ENCODE results near the gene ZCWPW2. TPM values are rescaled to one million over a fixed set of nuclear protein-coding genes. Genes with fewer than 3 reads are reported as not detected.

Gene ZCWPW2
- total and polyA plus RNA-seq, 4 donors = 0.15 to 0.23 (median 0.16) TPM

GRCh38 chr3:28334552-28334951 lies 14.0 kb upstream of the ZCWPW2 start:
- H3K27me3 ChIP-seq (ENCODE audit: control insufficient read depth in 4 of 4, insufficient read depth in 4 of 4, low read length in 3 of 4) = no peaks in the 10 kb centered on the region
- H3K27ac ChIP-seq (ENCODE audit: low read depth in 1 of 2, low read length in 2 of 2) = no peak overlapping the region
- no peak for TF ChIP-seq RXRA (IDR thresholded peaks at IDR 0.05)
- TF ChIP-seq NR2F2 (IDR thresholded peaks at IDR 0.05) = no peak
- peak; percentile 30 to 44 for TF ChIP-seq RAD21 (IDR thresholded peaks at IDR 0.05)
- DNase-seq (ENCODE audit: low spot score) = no peak
- H3K4me1 ChIP-seq (ENCODE audit: control insufficient read depth in 4 of 4, insufficient read depth in 4 of 4, low read length in 3 of 4) = no peaks in the 10 kb centered on the region
- peaks cover 3 to 18% (median 10%) of the 10 kb centered on the region in 4 donors for H3K36me3 ChIP-seq (ENCODE audit: control insufficient read depth in 4 of 4, insufficient read depth in 3 of 4, low read depth in 1 of 4, low read length in 3 of 4)
- no peaks in the 10 kb centered on the region for H3K9me3 ChIP-seq (ENCODE audit: control insufficient read depth in 4 of 4, low read length in 3 of 4)
- no peak overlapping the region for H3K9ac ChIP-seq (ENCODE audit: low read depth in 1 of 2, low read length in 2 of 2)
- H3K4me3 ChIP-seq (ENCODE audit: low read depth in 1 of 3, low read length in 3 of 3) = no peak overlapping the region

- DNase-seq (ENCODE audit: low spot score) = no peak
- peaks cover 3 to 18% (median 10%) of the 10 kb centered on the region in 4 donors for H3K36me3 ChIP-seq (ENCODE audit: control insufficient read depth in 4 of 4, insufficient read depth in 3 of 4, low read depth in 1 of 4, low read length in 3 of 4)
- TF ChIP-seq FOXA2 (IDR thresholded peaks at IDR 0.05) (no peak), FOXA1 (IDR thresholded peaks at IDR 0.05) (no peak), TAF1 (conservative IDR thresholded peaks at IDR 0.05) (no peak), SP1 (IDR thresholded peaks at IDR 0.05) (no peak), YY1 (IDR thresholded peaks at IDR 0.05) (no peak)
- WGBS = 62% methylated on average over 2 of the region's 2 CpGs
- H3K9me3 ChIP-seq (ENCODE audit: control insufficient read depth in 4 of 4, low read length in 3 of 4) = no peaks in the 10 kb centered on the region
- H3K27ac ChIP-seq (ENCODE audit: low read depth in 1 of 2, low read length in 2 of 2) = no peak overlapping the region
- H3K4me1 ChIP-seq (ENCODE audit: control insufficient read depth in 4 of 4, insufficient read depth in 4 of 4, low read length in 3 of 4) = no peaks in the 10 kb centered on the region
- no peak overlapping the region for H3K4me3 ChIP-seq (ENCODE audit: low read depth in 1 of 3, low read length in 3 of 3)
- H3K27me3 ChIP-seq (ENCODE audit: control insufficient read depth in 4 of 4, insufficient read depth in 4 of 4, low read length in 3 of 4) = no peaks in the 10 kb centered on the region
- no peak overlapping the region for H3K9ac ChIP-seq (ENCODE audit: low read depth in 1 of 2, low read length in 2 of 2)
Observed at GRCh38 chr3:28335246-28335645, 13.3 kb upstream of the ZCWPW2 start.

DNA sequence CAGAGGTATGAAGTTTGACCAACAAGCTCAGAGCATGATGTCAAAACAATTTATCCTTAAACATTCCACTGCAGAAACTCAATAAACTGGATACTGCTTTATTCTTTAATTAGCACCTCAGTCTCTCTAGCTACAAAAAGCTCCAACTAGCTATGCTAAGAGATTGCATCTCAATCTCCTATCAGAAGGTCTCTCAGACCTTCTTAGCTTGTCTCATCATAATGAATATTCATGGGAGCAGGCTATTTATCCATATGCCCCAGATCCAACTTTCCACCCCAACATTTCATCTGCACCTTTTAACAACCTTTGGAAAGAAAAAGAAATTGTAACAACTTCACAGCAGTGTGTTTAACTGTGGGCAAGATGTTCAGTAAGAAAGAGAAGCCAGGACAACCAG lies 11.3 kb upstream of the ZCWPW2 start:
- H3K27me3 ChIP-seq (ENCODE audit: control insufficient read depth in 4 of 4, insufficient read depth in 4 of 4, low read length in 3 of 4) = no peaks in the 10 kb centered on the region
- H3K9me3 ChIP-seq (ENCODE audit: control insufficient read depth in 4 of 4, low read length in 3 of 4) = no peaks in the 10 kb centered on the region
- no peak overlapping the region for H3K27ac ChIP-seq (ENCODE audit: low read depth in 1 of 2, low read length in 2 of 2)
- TF ChIP-seq HNF4G (IDR thresholded peaks at IDR 0.05) = no peak
- no peak for TF ChIP-seq HNF4A (conservative IDR thresholded peaks at IDR 0.05)
- TF ChIP-seq, protein P1, sequence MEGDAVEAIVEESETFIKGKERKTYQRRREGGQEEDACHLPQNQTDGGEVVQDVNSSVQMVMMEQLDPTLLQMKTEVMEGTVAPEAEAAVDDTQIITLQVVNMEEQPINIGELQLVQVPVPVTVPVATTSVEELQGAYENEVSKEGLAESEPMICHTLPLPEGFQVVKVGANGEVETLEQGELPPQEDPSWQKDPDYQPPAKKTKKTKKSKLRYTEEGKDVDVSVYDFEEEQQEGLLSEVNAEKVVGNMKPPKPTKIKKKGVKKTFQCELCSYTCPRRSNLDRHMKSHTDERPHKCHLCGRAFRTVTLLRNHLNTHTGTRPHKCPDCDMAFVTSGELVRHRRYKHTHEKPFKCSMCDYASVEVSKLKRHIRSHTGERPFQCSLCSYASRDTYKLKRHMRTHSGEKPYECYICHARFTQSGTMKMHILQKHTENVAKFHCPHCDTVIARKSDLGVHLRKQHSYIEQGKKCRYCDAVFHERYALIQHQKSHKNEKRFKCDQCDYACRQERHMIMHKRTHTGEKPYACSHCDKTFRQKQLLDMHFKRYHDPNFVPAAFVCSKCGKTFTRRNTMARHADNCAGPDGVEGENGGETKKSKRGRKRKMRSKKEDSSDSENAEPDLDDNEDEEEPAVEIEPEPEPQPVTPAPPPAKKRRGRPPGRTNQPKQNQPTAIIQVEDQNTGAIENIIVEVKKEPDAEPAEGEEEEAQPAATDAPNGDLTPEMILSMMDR (IDR thresholded peaks at IDR 0.05; ENCODE audit: low read depth, low read length, missing input control) = no peak
- no peak for TF ChIP-seq EGR1 (IDR thresholded peaks at IDR 0.05; ENCODE audit: low read depth in 2 of 2)
- TF ChIP-seq, protein P2, sequence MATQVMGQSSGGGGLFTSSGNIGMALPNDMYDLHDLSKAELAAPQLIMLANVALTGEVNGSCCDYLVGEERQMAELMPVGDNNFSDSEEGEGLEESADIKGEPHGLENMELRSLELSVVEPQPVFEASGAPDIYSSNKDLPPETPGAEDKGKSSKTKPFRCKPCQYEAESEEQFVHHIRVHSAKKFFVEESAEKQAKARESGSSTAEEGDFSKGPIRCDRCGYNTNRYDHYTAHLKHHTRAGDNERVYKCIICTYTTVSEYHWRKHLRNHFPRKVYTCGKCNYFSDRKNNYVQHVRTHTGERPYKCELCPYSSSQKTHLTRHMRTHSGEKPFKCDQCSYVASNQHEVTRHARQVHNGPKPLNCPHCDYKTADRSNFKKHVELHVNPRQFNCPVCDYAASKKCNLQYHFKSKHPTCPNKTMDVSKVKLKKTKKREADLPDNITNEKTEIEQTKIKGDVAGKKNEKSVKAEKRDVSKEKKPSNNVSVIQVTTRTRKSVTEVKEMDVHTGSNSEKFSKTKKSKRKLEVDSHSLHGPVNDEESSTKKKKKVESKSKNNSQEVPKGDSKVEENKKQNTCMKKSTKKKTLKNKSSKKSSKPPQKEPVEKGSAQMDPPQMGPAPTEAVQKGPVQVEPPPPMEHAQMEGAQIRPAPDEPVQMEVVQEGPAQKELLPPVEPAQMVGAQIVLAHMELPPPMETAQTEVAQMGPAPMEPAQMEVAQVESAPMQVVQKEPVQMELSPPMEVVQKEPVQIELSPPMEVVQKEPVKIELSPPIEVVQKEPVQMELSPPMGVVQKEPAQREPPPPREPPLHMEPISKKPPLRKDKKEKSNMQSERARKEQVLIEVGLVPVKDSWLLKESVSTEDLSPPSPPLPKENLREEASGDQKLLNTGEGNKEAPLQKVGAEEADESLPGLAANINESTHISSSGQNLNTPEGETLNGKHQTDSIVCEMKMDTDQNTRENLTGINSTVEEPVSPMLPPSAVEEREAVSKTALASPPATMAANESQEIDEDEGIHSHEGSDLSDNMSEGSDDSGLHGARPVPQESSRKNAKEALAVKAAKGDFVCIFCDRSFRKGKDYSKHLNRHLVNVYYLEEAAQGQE (IDR thresholded peaks at IDR 0.05) = no peak
- peaks cover 3 to 18% (median 10%) of the 10 kb centered on the region in 4 donors for H3K36me3 ChIP-seq (ENCODE audit: control insufficient read depth in 4 of 4, insufficient read depth in 3 of 4, low read depth in 1 of 4, low read length in 3 of 4)
- no peak for DNase-seq (ENCODE audit: low spot score)
- H3K4me3 ChIP-seq (ENCODE audit: low read depth in 1 of 3, low read length in 3 of 3) = no peak overlapping the region
- H3K9ac ChIP-seq (ENCODE audit: low read depth in 1 of 2, low read length in 2 of 2) = no peak overlapping the region
- H3K4me1 ChIP-seq (ENCODE audit: control insufficient read depth in 4 of 4, insufficient read depth in 4 of 4, low read length in 3 of 4) = peaks cover 0 to 2% (median 0%) of the 10 kb centered on the region in 4 donors
